BJ (cell line): ENCODE data around the gene ENTPD3. TPM values are rescaled to one million over a fixed set of nuclear protein-coding genes. Genes with fewer than 3 reads are reported as not detected.

ENCODE experiments used
- CTCF ChIA-PET: fragments of 350-600 bp; formaldehyde crosslinking; extraction: SDS; loops from one replicate; lab custom pipeline; 2021; ENCODE audit warnings: antibody characterized with exemption, inconsistent platforms; lab: Yijun Ruan, JAX
- POLR2A ChIA-PET: fragments of 300-600 bp; sonication (Branson Sonifier 250); formaldehyde crosslinking; extraction: SDS; loops from one replicate; lab custom pipeline; 2021; ENCODE audit warnings: antibody characterized with exemption; lab: Charles Lee
- DNase-seq: peaks from one replicate; pipeline ENCODE4 v3.0.0-alpha.2; 2011; ENCODE audit warnings: low read depth
- H3K27me3 ChIP-seq: 2 replicates; pipeline ENCODE4 v1.6.0; 2011; ENCODE audit warnings: low read length; ENCODE audit not compliant: control insufficient read depth, insufficient read depth
- H3K36me3 ChIP-seq: 2 replicates; pipeline ENCODE4 v1.5.1; 2011; ENCODE audit warnings: low read length; ENCODE audit not compliant: control insufficient read depth, insufficient read depth
- H3K4me3 ChIP-seq: 2 replicates; pipeline ENCODE4 v1.5.1; 2011; ENCODE audit warnings: low read depth, mild to moderate bottlenecking, control low read depth, low read length
- CTCF ChIP-seq: IDR thresholded peaks from 2 replicates; pipeline ENCODE4 v1.5.1; 2011; ENCODE audit warnings: low read depth, mild to moderate bottlenecking, control low read depth, inconsistent platforms, low read length, moderate library complexity; ENCODE audit not compliant: insufficient read depth
- polyA plus RNA-seq: library from polyadenylated mRNA; depleted of rRNA; stranded (reverse); fragments of >200 nt; gene quantifications from 2 replicates; pipeline ENCODE4 v1.2.3, GENCODE V29; 2011

Gene ENTPD3
- polyA plus RNA-seq, 1 experiment: not detected

DNA sequence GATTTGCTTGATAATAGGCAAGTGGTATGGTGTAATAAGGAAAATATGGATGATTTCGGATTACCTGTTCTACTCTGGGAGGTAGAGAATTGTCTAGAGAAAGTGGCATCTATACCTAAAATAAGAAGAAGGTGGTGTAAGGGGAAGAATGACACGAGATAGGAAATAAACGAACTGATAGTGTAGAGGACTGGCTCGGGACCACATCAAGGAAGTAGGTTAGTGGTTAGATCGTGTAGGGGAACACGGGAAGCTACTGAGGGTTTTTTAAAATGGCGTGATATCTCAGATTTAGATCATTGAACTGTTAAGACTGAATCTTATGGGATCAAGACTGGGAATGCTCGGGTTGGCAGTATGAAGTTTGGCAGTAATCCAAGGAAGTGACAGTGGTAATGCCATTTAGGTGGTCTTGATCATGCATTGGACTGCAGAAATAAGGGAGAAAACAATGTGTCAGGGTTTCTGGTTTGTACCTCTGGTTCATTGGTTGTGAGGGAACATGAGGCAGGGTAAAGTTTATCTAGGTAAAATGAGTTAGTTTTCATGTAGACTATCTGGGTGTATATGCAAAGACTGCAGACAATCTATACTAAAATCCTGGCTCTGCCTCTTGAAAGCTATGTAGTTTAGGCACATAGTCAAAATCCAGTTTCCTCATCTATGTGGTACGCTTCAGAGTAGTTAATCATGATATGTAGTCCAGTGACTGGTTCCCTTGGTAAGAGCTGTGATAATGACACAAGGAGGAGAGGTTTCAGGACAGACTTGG is 77.5 kb downstream of the ENTPD3 start:
- no peak for TF ChIP-seq CTCF
- peaks cover 8% of the 10 kb centered on the region for H3K36me3 ChIP-seq
- no peak for DNase-seq
- no peaks in the 10 kb centered on the region for H3K27me3 ChIP-seq
- POLR2A ChIA-PET: no interaction called here
- no peak overlapping the region for H3K4me3 ChIP-seq
- CTCF ChIA-PET: no interaction called here

DNA sequence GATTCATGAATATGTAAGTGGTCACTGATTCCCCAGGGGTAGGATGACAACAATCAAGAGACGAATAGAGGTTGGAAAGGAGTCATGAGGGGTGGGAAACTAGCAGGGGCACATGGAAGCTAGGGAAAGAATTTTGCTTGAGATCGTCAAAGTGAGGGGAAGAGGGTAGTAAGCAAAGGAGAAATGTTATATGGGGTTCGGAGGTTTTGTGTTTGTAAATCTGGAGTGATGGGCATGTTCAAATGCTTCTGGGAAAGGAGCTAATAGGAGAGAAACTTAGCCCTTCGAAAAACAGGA is 78.1 kb downstream of the ENTPD3 start:
- H3K4me3 ChIP-seq: no peak overlapping the region
- CTCF ChIA-PET: no interaction called here
- no peak for TF ChIP-seq CTCF
- H3K27me3 ChIP-seq: no peaks in the 10 kb centered on the region
- POLR2A ChIA-PET: no interaction called here
- peaks cover 7% of the 10 kb centered on the region for H3K36me3 ChIP-seq
- no peak for DNase-seq

DNA sequence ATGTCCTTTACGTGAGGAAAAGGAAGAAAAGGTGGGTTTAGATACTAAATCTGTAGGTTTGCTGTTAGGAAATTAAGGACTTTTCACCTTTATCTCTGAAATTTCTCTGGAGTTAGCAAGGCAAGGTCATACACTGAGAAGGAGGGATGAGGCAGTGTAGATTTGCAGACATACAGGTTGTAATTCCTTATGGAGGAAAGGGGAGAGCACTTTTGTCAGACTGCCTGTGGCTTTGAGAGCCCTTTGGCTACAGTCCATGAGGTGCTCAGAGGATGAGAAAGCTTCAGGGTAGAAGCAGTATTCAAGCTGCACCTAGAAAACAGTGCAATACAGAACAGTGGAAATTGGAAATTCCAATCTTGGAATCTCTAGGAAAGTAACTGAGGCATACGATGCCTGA is 78.5 kb downstream of the ENTPD3 start:
- no peak for DNase-seq
- no peaks in the 10 kb centered on the region for H3K27me3 ChIP-seq
- H3K4me3 ChIP-seq: no peak overlapping the region
- CTCF ChIA-PET: no interaction called here
- peaks cover 6% of the 10 kb centered on the region for H3K36me3 ChIP-seq
- no peak for TF ChIP-seq CTCF
- POLR2A ChIA-PET: no interaction called here

GRCh38 chr3:40468018-40468417 is 81.0 kb downstream of the ENTPD3 start:
- no peaks in the 10 kb centered on the region for H3K27me3 ChIP-seq
- TF ChIP-seq CTCF: no peak
- no peak for DNase-seq
- CTCF ChIA-PET: no interaction called here
- H3K4me3 ChIP-seq: no peak overlapping the region
- peaks cover 1% of the 10 kb centered on the region for H3K36me3 ChIP-seq
- POLR2A ChIA-PET: no interaction called here

- ChIA-PET CTCF (no interaction called here), POLR2A (no interaction called here)
- no peak overlapping the region for H3K4me3 ChIP-seq
- DNase-seq: no peak
- TF ChIP-seq CTCF: no peak
- H3K27me3 ChIP-seq: no peaks in the 10 kb centered on the region
- H3K36me3 ChIP-seq: no peaks in the 10 kb centered on the region
Measured at GRCh38 chr3:40470701-40471100, 83.7 kb downstream of the ENTPD3 start.
